Activated CD4-positive, alpha-beta T cell treated with anti-CD3 and anti-CD28 coated beads for 48 hours (primary cell): ENCODE results near the gene ME3.

ENCODE experiments used
- DNase-seq: peaks from one replicate; pipeline ENCODE4 v3.0.0-alpha.2; 2020

ME3 gene

DNA sequence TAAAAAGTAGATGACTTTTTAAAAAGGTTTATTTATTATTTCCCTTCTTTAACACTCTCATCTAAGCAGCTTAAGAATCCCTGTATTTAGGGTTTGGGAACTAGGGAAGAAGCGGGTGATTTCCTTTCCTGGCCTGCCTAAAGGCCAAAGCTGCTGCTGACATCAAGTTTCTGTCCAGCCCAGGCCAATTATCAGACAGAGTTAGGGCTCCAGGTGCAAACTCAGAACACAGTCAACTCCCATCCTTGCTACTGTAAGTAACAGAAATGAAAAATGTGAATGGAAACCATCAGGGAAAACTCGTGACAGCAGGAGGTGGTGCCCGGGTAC, 188.8 kb downstream of the ME3 start:
- no peak for DNase-seq

DNA sequence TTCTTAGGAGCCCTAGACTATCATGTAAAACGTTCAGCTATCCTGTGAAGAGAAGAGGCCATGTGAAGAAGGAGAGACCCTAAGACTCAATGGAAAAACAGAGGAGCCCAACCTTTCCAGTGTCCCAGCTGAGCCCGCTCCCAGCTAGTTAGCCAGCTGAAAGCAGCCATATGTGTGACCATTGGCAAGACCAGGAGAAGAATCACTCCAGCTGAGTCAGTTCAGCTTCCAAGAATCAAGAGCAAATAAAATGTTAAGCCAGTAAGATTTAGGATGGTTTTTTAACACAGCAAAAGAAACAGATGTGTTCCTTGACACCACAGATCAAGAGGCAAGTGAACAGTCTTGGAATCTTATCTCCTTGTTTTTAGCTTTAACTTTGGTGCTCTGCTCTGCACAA, 189.7 kb downstream of the ME3 start:
- DNase-seq = no peak

DNA sequence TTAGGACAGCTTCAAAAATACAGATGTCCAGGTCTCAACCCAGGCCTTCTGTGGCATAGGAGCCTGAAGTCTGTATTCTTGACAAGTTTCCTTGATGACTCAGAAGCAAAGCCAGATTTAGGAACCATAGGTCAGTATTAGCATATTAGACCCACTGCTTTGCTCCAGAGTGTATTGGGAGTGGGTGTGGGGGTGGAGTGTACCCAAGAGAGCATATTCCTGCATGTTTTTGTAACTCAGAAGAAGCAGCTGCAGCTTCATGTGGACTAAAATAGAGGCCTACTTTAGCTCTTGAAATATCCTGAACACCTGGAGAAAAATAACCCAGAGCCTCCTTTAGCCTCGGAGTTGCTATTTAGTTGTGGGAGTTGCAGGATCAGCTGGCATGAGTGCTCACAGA, 191.0 kb downstream of the ME3 start:
- no peak for DNase-seq

DNA sequence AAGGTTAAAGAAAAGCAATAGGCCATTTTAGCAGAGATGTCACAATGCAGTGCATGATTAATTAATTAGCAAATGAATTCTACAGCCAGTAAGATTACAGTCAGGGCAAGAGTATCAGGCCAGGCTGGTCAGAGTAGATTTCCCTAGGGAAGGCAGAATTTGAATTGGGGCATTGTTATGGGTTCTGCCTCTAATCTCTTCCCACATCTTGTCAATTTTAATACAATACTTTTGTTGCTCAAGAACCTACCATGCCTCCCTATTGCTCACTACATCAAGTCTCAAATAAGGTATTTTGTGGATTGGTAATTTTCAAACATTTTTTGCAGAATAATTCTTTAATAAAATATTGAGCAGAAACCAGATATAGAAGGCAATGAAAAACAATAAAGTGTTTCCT, 194.1 kb downstream of the ME3 start:
- no peak for DNase-seq

DNA sequence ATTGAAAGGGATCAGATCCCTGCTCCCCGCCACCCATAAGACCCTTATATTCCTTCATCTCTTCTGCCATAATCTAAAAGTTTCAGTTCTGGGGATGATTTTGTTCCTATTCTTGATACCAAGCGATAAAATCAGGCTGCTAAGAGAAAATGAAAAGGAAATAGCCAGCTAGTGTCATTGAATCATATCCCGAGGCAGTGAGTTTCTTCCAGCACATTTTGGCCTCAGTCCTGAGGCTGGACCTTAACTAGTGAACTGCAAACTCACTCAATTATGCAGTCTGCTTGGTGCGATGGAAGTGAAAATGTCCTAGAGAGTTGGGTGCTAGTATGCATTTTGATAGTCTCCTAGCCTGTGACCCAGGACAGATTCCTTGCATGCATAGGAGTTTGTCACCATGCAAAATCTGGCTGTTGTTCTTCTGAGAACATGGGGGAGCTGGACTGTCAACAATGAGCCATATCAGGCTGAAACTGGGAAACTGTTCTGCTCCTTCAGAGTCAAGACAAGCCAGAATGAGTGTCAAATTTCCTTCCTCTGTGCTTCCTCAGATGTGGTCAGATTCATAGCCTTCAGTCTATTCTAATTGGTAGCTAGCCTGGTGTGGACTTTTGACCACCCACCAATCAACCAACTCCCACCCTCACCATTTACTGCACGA, 194.8 kb downstream of the ME3 start:
- no peak for DNase-seq

DNA sequence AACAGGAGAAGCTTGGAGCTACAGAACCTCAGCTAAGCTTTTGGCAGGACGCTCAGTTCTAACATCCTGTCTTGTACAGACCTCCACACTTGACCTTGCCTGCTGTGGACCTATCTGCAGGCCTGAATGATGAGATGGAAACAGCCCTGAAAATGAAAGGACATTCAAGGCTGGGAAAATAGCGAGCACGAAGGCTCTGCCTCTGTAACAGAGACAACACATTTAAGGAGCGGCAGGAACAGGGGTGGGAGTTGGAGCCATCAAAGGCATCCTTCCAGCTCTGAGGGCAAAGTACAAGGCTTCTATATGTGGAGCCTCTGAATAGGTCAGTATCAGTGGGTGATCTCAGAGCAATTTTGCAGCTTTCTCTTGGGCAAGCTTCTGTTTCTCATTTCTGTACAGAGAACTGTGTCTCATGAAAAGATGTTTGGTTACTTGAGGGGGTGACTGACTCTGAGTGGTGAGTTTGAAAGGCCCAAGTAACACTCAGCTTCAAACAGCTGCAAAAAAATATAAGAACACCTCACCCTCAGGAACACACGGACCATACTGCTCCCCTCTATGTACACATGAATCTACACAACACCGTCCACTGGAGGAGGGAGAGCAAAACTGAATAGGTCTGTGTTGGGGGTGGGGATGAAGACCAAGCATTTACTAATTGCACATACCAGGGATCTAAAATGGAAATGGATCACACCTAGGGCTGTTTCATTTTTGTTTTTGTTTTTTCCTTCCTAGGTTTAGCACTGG, 196.1 kb downstream of the ME3 start:
- no peak for DNase-seq

DNA sequence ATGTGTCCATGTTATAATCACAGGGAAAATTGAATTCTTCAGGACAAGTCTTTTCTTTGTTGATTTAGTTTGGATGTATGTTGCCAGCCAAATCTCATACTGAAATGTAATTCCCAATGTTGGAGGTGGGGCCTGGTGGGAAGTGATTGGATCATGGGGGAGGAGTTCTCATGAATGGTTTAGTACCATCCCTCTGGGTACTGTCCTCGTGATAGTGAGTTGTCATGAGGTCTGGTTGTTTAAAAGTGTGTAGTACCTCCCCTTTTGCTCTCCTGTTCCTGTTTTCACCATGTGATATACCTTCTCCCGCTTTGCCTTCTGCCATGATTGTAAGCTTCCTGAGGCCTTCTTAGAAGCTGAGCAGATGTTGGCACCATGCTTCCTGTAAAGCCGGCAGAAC, 197.4 kb downstream of the ME3 start:
- DNase-seq = no peak

DNA sequence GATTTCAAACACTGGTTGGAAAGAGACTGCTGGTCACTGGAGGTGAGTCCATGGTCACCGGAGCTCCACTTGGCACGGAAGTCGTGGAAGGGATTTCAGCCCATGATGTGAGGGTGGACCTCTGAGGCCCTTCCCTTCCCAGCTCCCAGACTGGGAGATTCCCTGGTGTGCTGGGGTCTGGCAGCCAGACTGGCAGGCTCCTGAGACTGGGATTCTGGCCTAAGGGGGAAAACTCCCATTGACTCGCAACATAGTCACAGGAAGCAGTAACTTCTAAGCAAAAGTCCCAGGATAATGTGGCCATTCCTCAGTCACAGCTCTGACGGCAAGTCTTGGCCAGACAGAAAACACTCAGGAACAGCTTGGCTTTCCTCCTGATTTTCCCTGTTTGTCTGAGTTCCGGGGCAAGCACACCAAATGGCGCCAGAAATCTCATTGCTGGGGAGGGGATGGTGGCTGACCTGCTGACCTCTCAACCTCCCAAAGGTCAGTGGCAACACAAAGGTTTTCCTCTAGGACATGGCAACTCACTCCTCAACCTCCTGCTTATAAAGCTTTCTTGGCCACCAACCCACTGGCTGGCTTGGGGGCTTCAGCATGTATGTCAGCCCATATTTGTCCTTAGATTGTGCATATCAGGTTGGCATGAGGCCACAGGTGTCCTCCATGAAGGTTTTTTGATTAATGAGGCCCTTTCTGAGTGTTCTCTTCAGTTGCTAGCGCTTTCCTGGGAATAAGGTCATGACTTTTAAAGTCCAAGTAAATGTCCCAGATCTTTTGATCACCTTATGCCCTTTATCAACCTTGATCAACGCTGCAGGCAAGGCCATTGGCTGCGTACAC, 198.2 kb downstream of the ME3 start:
- DNase-seq = no peak

DNA sequence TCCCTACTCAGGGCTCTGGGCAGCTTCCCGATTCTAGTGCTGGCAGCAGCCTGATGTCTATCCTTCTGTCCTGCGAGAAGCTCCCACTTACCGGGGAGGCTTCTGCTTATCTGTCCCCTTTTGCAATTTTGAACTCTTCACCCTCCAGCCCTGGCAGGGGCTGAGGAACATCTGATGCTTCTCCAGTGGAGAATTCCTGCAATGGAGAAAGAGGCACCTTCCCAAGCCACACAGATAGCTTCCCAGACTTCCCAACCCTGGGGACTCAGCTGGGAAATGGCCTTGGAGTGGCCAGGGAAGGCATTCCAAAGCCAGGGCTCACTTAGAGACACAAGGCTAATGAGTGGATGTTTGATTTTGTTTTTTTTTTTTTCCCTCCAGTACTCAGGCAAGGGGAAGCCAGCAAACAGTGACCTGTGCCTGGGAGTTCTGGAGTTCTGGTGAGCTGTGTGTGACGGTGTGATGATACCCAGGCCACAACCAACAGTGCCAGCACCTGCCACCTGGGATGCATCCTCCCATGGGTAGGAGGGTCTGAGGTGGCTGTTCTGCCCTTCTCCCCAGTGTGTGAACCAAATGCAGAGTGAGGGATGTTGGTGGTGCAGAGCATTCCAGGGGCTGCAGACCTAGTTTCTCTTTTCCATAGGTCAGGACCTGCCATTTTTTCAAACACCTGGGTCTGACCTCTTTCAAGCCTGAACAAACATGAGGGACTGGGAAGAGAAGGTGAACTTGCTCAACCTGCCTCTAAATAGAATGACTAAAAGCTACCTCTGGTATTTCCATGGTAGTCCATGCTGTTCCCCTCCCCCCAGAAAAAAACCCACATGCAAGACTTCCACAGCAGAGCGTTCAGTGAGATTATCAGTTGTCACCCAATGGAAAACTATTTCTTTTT, 202.7 kb downstream of the ME3 start:
- DNase-seq = no peak

DNA sequence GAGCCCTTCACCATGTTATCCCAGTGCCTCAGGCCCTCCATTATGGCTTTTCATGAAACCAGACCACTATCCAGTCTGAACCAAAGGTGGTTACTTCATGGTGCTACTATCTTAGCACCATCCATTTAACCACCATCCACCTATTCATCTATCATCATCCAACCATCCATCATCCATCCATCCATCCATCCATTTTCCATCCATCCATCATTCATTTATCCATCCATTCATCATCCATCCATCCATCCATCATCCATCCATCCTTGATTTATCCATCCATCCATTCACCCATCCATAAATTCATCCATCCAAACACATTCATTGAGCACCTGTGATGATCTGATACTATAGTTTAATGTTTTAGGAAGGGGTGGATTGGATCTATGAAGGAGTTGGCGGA, 204.2 kb downstream of the ME3 start:
- no peak for DNase-seq

DNA sequence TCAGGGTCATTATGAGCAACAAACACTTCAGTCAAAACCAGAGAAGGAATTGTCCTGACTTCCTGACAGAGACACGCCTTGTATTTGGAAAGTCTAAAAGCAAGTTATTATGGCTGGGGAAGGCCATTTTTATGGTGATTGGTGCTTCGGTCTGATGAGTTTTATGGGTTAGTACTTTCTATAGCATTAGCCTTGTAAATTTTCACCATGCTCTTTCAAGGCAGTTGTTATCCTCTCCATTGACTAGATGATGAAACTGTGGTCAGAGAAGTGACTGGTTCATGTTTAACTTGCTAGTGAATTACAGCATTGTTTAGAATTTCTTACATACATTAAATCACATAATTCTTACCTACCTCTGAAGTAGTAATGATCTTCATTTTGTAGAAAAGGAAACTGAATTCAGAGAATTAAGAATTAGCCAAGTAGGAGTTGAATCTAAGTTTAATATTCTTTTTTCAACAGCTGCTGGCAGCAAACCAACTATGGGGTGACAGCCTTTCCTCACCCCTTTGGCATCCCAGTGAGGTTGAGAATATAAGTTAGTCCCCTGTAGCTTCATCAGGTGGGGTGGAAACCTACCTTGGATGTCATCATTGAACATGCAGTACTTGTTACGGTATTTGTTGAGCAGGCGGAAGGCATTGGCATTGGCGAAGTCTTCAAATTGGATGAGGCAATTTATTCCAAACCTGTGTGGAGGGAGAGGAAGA, 207.8 kb downstream of the ME3 start:
- DNase-seq = no peak

DNA sequence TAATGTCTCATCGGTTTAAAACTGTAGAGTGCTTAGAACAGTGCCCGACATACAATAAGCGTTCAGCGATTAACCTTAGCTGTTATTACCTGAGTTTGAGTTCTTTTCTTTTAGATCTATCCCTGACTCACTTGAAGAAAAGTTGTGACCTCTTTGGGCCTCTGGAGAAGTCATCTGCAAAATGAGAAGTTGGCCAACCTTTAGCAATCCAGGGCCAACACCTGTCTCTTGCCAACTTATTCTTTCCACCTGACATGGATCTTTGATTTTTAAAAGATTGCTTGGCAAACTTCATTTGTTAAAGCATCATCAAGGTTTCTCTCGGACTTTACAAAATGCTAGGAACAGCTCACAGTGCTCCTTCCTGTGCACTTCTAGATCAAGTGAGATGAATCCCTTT, 208.5 kb downstream of the ME3 start:
- DNase-seq = no peak

DNA sequence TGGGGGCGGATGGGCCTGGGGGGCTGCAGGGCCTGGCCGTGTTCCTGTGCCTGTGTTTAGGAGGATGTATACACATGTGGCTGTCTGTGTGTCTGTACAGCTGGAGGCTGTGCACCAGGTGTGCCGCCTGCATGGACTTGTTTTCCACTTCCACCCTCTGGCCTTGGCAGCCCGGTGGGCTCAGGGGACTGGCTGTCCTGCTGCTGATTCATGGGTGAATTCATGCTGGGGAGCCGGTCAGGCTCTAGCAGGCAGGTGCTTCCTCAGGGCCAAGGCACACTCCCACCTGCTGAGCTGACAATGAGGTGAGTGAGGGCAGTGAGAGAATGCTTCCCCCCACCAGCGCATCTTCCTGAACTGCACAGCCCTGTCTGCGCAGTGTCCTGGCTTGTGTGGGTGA, 209.3 kb downstream of the ME3 start:
- no peak for DNase-seq

DNA sequence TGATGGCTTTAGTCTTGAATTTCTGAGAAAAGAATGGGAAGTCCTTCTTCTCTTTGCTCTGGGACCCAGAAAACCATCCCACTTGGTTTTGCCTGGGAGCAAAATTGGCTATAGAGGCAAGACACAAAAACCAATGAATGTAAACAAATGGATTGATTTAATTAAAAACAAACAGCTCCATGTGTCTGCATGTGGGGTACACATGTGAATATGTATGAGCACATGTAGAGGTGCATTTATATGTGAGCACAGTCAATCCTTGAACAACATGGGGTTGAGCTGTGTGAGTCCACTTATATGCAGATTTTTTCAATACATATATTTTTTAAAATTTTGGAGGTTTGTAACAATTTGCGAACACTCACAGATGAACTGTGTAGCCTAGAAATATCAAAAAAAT, 210.5 kb downstream of the ME3 start:
- DNase-seq = no peak

DNA sequence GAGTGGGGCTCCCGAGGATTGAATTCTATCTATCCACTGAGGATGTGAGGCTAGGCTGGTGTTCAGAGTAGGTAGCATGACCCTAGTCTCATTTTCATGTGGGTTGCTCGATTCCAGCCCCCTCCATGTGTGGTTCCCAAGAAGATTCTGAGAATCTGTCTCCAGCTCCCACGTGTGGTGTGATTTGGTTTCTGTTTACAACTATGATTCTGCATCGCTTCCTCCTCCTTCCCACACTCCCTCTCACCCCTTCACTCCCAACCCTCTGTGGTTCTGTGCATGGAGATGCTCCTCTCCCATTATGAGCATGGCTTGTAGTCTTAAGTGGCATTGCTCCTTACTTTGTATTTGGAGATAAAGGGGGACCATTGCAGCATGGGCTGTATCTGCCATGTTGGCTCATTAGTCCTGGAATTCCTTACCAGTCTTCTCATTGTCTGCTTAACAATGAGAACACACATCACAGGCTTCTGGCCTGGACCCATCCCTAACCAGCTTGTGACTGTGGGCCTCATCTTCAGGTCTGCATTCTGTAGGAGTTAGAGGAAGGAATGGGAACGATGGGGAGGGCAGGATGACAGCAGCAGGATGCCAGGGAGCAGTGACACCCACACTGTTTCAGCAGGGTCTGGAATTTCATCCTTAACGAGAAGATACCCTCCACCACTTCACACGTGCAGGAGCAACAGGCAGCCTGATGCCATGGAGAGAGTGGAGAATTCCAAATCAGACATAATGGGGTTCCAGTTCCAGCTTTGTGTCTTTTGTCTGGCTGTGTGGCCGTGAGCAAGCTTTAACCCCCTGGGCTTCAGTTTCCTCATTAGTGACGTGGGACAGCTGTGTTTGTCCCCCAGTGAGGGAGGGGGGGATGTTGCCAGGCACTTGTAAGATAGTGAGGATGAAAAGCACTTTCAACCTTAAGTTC, 211.7 kb downstream of the ME3 start:
- peak; percentile 17 for DNase-seq

DNA sequence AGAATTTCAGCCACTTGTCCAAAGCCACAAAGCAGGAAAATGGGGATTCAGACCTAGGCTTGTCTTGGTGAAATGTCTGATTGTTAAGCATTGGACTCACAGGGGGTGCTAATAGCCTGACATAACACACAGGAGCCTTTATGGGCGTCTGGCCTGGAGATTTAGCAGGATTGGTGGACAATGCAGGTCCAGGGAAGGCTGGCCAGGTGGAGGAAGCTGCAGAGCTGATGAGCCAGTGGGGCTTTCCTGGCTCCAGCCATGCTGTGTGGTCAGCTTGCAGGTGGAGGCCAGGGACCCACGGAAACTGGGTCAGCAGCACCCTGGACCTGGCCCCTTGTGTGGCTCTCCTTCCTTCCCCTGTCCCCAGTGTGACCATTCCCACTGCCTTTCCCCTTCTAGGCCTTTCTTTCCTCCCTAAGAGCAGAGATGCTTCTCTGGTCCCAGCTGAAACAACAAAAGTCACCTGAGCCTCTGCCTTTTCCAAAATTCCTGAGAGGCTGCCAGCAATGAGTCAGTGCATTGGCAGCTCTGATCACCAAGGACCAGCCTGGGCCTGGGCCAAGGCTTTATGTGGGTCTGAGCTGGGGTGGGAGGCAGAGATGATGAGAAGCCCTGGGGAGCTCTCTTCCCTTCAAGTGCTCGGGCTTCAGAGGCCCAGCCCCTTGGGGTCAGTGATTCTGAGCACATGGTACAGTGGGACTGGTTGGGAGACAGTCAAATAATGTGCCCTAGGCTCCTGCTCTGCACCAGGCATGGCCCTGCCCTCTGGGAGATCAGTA, 212.5 kb downstream of the ME3 start:
- no peak for DNase-seq

DNA sequence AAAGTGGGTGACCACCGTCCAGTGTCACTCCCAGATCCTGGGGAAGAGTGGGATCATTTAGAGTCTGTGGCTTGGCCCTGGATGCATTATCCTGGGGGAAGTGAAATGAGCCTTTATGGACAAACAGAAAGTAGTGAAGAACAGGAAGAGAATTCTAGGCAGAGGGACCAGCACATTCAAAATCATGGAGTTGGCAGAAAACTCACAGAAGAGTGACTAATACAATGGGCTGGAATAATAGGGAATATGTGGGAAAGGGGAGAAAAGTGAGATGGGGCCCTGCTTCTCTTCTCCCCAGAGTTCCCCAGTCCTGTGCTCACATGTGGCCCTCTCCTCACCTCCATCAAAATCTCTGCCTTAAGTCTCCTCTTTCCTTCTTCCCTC, 213.4 kb downstream of the ME3 start:
- no peak for DNase-seq

DNA sequence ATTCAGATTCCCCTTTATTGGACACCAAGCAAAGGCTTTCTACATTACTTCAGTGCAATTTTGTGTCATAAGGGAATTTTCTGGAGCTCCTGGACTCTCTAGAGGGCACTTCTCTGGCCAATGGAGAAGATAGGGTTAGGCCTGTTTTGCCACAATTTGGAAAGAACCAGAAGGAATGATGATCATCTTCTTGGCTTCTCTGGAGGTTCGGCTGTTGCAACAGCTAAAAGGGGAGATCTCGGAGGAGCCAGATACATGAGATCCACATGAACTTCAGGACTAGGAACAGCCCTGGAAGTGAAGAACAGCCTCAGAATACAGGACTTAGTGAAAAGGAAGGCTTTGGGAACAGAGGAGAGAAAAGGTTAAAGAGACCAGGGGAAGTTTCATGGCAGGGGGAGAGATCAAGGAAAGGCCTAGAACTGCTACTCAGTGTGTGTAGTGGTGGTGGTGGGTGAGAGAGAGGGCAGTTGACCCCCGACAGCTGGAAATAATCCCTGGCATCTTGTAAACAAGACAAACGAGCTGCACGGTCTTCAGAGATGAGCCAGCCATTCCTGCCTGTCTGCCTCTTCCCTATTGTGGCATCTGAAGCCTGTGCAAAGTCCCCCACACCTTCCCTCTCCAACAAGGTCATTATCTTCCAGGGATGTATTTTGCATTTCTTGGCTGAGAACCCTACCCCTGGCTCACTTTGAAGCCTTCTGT, 214.0 kb downstream of the ME3 start:
- no peak for DNase-seq

DNA sequence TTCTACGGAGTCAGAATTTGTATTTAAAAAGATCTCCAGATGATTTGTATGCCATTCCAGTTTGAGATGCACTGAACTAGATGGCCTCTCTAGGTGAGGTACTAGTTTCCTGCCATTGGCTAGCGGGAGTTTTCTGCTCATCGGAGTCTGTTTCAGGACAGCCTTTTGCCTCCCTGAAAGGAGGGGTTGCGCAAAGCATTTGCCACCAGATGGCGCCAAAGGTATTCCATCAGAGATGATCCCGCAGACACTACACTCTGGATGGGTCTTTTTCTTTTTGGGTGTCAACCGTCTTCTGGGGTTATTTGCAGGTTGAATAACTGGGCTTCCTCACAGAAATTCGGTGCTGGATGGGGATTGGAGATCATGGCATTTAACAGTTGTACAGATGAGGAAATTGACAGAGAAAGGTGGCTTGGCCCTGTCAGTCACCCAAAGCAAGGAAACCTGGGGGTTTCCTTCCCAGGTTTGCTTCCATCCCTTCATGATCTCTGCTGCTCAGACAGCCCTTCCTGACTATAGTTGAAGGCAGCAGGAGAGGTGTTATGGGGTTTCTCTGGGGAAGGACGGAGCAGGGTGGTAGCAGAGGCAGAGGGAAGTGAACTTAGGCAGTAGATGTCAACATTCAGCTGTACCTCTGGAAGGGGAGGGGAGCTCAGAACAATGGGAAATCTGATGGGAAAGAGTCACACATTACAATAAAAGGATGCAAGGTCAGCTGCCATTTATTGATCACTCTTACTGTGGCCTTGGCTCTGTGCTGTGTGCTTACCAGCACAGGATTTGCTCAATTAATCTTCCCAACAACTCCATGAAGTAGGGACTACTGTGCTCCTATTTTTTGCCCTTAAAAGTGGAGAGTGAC, 216.1 kb downstream of the ME3 start:
- peak; percentile 92 for DNase-seq
